ENCODE results near the gene CTDP1.
"Not testable (repeated sequence)": the region's sequence is repeated elsewhere in the genome, so short reads cannot be mapped to it uniquely, and the experiment has no call there.

CTDP1 gene

DNA sequence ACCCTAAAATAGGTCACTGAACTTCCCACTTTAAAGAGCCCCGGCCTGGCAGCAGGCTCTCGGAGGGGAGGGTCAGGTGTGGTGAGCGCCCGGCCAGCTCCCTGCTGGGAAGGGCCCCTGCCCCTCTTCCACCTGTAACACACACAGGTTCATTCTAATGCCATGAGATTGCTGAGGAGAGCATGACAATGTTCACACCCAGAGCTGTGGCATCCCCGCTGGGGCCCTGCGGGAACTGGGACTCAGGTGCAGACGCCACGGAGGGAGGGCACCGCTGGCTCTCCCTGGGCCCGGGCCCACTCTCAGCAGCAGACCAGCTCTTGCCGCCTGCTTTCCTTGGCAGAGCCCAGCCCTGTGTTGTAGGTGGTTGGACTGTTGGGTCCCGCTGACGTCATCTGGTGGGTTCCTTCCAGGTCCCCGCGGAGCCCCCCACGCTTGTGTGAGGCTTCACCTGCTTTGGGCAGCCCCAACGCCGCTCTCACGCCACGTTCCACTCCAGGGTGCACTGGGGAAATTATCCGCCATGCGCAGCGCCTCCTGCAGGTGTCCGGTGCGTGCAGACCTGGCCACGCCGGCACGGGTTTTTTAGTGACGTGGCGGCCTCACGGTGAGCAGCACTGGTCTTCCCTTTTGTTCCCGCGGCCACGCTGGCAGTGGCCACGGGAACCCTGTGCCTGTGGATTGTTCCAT is 67.7 kb downstream of the CTDP1 start:
- Histone ChIP-seq H3K4me1 (ENCODE audit: control insufficient read depth in 2 of 2, insufficient read depth in 2 of 2, low read length in 2 of 2) (peaks cover 6 to 8% of the 10 kb centered on the region in 2 donors), H3K27me3 (ENCODE audit: control insufficient read depth in 2 of 2, insufficient read depth in 2 of 2, low read length in 2 of 2) (no peaks in the 10 kb centered on the region), H3K4me3 (ENCODE audit: low read length in 2 of 2) (no peak overlapping the region), H3K9me3 (ENCODE audit: control insufficient read depth in 2 of 2, low read length in 2 of 2) (no peaks in the 10 kb centered on the region), H3K27ac (ENCODE audit: low read depth in 2 of 2, low read length in 2 of 2) (no peak overlapping the region), H3K9ac (ENCODE audit: low read depth in 1 of 2, low read length in 2 of 2) (no peak overlapping the region), H3K36me3 (ENCODE audit: control insufficient read depth in 2 of 2, insufficient read depth in 2 of 2, low read length in 2 of 2) (peaks cover 28 to 34% of the 10 kb centered on the region in 2 donors)

DNA sequence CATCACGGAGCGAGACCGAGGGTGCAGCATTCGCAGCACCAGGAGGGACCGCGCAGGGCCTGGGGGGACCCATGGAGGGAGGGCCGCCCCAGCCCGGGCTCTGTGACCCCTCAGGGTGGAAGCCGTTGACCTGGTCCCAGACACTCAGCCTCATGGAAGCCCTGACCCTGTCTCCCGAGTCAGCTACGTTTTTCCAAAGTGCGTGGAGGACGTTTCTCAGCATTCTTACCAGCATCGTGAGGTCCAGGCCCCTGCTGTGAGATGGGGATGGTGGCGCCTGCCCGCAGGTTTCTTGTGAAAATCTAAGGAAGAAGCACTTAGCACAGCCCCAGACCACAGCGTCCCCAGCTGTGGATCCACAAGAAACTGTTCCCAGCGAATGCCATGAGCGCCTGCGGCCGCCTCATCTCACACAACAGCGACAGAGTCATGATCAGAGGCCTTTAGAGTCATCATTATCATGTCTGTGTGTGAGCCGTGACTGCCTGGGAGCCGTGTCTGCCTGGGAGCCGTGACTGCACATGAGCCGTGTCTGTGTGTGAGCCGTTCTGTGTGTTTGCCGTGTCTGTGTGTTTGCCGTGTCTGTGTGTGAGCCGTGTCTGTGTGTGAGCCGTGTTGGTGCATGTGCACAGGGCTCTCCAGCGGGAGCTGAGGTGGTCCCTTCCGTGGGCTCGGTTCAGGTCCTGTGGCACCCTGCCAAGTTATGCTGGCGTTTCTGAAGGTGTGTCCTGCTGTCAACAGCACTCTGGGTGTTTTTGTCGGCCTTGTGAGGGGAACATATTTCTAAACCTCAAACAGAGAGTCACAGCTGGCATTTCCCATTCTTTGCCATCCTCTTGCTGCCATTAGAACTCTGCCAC is 68.9 kb downstream of the CTDP1 start:
- no peak overlapping the region for H3K9ac ChIP-seq (ENCODE audit: low read depth in 1 of 2, low read length in 2 of 2)
- H3K36me3 ChIP-seq (ENCODE audit: control insufficient read depth in 2 of 2, insufficient read depth in 2 of 2, low read length in 2 of 2), result peaks cover 25 to 34% of the 10 kb centered on the region in 2 donors
- H3K9me3 ChIP-seq (ENCODE audit: control insufficient read depth in 2 of 2, low read length in 2 of 2), result no peaks in the 10 kb centered on the region
- H3K27ac ChIP-seq (ENCODE audit: low read depth in 2 of 2, low read length in 2 of 2), result no peak overlapping the region
- no peak overlapping the region for H3K4me3 ChIP-seq (ENCODE audit: low read length in 2 of 2)
- no peaks in the 10 kb centered on the region for H3K27me3 ChIP-seq (ENCODE audit: control insufficient read depth in 2 of 2, insufficient read depth in 2 of 2, low read length in 2 of 2)
- peaks cover 11 to 12% of the 10 kb centered on the region in 2 donors for H3K4me1 ChIP-seq (ENCODE audit: control insufficient read depth in 2 of 2, insufficient read depth in 2 of 2, low read length in 2 of 2)

DNA sequence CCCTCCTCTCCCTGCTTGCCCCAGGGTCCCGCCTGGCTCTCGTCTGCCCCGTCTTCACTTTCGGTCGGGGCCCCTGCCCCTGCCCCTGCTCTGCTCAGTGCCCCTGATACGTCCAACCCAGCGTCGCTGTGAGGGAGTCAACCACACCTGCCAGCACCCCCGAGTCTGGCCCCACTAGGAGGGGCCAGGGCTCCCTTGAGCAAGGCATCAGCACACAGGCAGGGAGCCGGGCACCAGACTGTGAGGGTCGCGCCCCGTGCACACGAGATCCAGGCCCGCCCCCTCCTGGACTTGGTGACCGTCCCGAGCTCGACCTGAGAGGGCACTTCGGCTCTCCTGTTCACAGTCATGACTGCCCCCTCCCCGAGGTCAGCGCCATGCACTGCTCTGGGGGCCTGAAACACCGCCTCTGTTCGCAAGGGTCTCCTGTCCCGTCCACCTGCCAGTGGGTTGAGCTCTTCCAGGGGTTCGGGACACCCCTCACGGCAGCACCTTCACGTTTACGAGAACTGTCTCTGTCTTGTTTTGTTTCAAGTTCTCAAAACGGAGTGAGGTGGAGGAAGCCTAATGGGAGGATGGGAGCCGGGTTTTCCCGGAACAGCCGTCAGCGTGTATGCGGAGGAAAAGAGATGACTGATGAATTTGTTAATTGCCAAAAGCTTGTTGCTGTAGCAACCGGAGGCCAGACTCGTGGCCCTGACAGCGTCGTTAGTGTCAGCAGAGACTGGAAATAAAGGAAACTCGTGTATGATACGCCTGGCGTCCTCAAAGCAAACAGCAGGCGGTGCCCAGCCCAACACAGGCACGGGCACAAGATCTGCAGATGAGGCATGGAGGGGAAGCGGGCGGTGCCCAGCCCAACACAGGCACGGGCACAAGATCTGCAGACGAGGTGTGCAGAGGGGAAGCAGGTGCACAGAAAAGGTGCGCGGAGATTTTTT is 69.9 kb downstream of the CTDP1 start:
- Histone ChIP-seq H3K27me3 (ENCODE audit: control insufficient read depth in 2 of 2, insufficient read depth in 2 of 2, low read length in 2 of 2) (no peaks in the 10 kb centered on the region), H3K36me3 (ENCODE audit: control insufficient read depth in 2 of 2, insufficient read depth in 2 of 2, low read length in 2 of 2) (peaks cover 32 to 36% of the 10 kb centered on the region in 2 donors), H3K4me3 (ENCODE audit: low read length in 2 of 2) (no peak overlapping the region), H3K27ac (ENCODE audit: low read depth in 2 of 2, low read length in 2 of 2) (no peak overlapping the region), H3K9me3 (ENCODE audit: control insufficient read depth in 2 of 2, low read length in 2 of 2) (no peaks in the 10 kb centered on the region), H3K4me1 (ENCODE audit: control insufficient read depth in 2 of 2, insufficient read depth in 2 of 2, low read length in 2 of 2) (peaks cover 11 to 13% of the 10 kb centered on the region in 2 donors), H3K9ac (ENCODE audit: low read depth in 1 of 2, low read length in 2 of 2) (no peak overlapping the region)

DNA sequence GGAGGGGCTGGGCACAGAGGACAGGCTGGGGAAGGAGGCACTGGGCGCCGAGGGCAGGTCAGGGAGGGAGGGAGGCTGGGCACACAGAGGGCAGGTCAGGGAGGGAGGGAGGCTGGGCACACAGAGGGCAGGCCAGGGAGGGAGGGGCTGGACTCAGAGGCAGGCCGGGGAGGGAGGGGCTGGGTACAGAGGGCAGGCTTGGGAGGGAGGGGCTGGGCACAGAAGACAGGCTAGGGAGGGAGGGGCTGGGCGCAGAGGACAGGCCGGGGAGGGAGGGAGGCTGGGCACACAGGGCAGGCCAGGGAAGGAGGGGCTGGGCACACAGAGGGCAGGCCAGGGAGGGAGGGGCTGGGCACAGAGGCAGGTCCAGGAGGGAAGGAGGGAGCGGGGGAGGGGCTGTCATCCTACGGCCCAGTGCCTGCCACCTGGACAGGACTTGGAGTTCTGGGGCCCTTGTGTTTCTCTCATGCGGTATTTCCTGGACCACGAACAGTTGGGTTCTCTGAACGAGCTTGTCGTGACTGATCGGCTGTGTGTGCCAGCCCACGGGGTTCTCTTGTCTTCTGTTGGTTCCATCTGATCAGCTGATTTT is 71.5 kb downstream of the CTDP1 start:
- peaks cover 43 to 48% of the 10 kb centered on the region in 2 donors for H3K36me3 ChIP-seq (ENCODE audit: control insufficient read depth in 2 of 2, insufficient read depth in 2 of 2, low read length in 2 of 2)

DNA sequence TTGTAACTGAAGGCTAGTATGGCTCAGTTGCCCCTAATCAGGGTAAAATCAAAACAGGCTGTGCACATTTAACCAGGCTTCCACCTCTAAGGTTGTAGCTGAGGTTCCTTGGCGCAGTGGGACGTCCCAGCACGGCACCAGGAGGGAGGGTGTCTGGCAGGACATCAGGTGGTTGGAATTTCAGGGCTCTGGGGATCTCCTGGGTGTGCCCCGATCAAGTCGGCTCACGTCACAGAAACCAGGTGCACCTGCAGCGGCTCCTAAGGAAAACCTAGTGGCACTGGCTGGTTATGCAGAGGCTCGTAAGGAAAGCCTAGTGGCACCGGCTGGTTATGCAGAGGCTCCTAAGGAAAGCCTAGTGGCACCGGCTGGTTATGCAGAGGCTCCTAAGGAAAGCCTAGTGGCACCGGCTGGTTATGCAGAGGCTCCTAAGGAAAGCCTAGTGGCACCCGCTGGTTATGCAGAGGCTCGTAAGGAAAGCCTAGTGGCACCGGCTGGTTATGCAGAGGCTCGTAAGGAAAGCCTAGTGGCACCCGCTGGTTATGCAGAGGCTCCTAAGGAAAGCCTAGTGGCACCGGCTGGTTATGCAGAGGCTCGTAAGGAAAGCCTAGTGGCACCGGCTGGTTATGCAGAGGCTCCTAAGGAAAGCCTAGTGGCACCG is 72.4 kb downstream of the CTDP1 start:
- not testable (repeated sequence) for H3K9ac ChIP-seq (ENCODE audit: low read depth in 1 of 2, low read length in 2 of 2)
- Histone ChIP-seq H3K27ac (ENCODE audit: low read depth in 2 of 2, low read length in 2 of 2) (peak overlapping the region; percentile 69 to 76), H3K36me3 (ENCODE audit: control insufficient read depth in 2 of 2, insufficient read depth in 2 of 2, low read length in 2 of 2) (peaks cover 37 to 45% of the 10 kb centered on the region in 2 donors)

More for the DNA sequence above, 71.5 kb downstream of the CTDP1 start:
- H3K27ac ChIP-seq (ENCODE audit: low read depth in 2 of 2, low read length in 2 of 2), result peak overlapping the region; percentile 69 to 76
- peak overlapping the region in 1 of 2 donors; percentile 2 for H3K9ac ChIP-seq (ENCODE audit: low read depth in 1 of 2, low read length in 2 of 2)
- H3K9me3 ChIP-seq (ENCODE audit: control insufficient read depth in 2 of 2, low read length in 2 of 2), result no peaks in the 10 kb centered on the region
- H3K4me3 ChIP-seq (ENCODE audit: low read length in 2 of 2), result no peak overlapping the region
- no peaks in the 10 kb centered on the region for H3K27me3 ChIP-seq (ENCODE audit: control insufficient read depth in 2 of 2, insufficient read depth in 2 of 2, low read length in 2 of 2)
- peaks cover 11 to 13% of the 10 kb centered on the region in 2 donors for H3K4me1 ChIP-seq (ENCODE audit: control insufficient read depth in 2 of 2, insufficient read depth in 2 of 2, low read length in 2 of 2)

DNA sequence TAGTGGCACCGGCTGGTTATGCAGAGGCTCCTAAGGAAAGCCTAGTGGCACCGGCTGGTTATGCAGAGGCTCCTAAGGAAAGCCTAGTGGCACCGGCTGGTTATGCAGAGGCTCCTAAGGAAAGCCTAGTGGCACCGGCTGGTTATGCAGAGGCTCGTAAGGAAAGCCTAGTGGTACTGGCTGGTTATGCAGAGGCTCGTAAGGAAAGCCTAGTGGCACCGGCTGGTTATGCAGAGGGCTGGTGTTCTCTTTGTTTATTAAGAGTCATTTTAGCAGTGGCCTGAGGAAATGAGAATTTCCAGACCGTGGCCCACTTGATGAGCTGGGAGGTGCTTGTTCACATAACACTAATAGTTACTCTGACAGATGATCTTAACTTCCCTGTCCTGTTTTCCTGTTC is 73.3 kb downstream of the CTDP1 start:
- not testable (repeated sequence) for H3K4me3 ChIP-seq (ENCODE audit: low read length in 2 of 2); H3K27ac ChIP-seq (ENCODE audit: low read depth in 2 of 2, low read length in 2 of 2); H3K9me3 ChIP-seq (ENCODE audit: control insufficient read depth in 2 of 2, low read length in 2 of 2); H3K27me3 ChIP-seq (ENCODE audit: control insufficient read depth in 2 of 2, insufficient read depth in 2 of 2, low read length in 2 of 2); H3K9ac ChIP-seq (ENCODE audit: low read depth in 1 of 2, low read length in 2 of 2)
- H3K4me1 ChIP-seq (ENCODE audit: control insufficient read depth in 2 of 2, insufficient read depth in 2 of 2, low read length in 2 of 2), result peaks cover 11 to 13% of the 10 kb centered on the region in 2 donors
- peaks cover 36 to 40% of the 10 kb centered on the region in 2 donors for H3K36me3 ChIP-seq (ENCODE audit: control insufficient read depth in 2 of 2, insufficient read depth in 2 of 2, low read length in 2 of 2)

More for the DNA sequence above, 72.4 kb downstream of the CTDP1 start:
- not testable (repeated sequence) for H3K27me3 ChIP-seq (ENCODE audit: control insufficient read depth in 2 of 2, insufficient read depth in 2 of 2, low read length in 2 of 2); H3K9me3 ChIP-seq (ENCODE audit: control insufficient read depth in 2 of 2, low read length in 2 of 2)
- H3K4me3 ChIP-seq (ENCODE audit: low read length in 2 of 2), result peak overlapping the region in 1 of 2 donors; percentile 5
- peaks cover 11 to 13% of the 10 kb centered on the region in 2 donors for H3K4me1 ChIP-seq (ENCODE audit: control insufficient read depth in 2 of 2, insufficient read depth in 2 of 2, low read length in 2 of 2)

DNA sequence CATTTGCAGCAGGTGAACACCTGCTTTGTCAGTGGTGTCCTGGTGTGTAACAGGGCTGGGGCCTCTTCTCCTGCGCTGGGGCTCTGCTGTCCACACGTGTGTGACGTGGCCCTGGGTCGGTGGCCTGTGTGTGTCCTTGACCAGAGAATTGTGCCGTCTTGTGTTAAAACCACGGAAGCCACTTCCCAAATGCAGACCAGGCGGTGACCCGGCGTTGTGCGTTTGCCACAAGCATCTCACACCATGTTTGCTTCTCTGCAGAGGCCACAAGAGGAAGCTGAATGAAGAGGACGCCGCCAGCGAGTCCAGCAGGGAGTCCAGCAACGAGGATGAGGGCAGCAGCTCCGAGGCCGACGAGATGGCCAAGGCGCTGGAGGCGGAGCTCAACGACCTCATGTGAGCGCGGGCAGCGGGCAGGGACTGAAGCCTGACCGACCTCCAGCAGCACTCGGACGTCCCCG is 73.8 kb downstream of the CTDP1 start:
- H3K9me3 ChIP-seq (ENCODE audit: control insufficient read depth in 2 of 2, low read length in 2 of 2), result no peaks in the 10 kb centered on the region
- H3K4me1 ChIP-seq (ENCODE audit: control insufficient read depth in 2 of 2, insufficient read depth in 2 of 2, low read length in 2 of 2), result peaks cover 11 to 13% of the 10 kb centered on the region in 2 donors
- no peak overlapping the region for H3K27ac ChIP-seq (ENCODE audit: low read depth in 2 of 2, low read length in 2 of 2)
- H3K9ac ChIP-seq (ENCODE audit: low read depth in 1 of 2, low read length in 2 of 2), result no peak overlapping the region
- H3K4me3 ChIP-seq (ENCODE audit: low read length in 2 of 2), result no peak overlapping the region
- H3K36me3 ChIP-seq (ENCODE audit: control insufficient read depth in 2 of 2, insufficient read depth in 2 of 2, low read length in 2 of 2), result peaks cover 35 to 39% of the 10 kb centered on the region in 2 donors
- no peaks in the 10 kb centered on the region for H3K27me3 ChIP-seq (ENCODE audit: control insufficient read depth in 2 of 2, insufficient read depth in 2 of 2, low read length in 2 of 2)

DNA sequence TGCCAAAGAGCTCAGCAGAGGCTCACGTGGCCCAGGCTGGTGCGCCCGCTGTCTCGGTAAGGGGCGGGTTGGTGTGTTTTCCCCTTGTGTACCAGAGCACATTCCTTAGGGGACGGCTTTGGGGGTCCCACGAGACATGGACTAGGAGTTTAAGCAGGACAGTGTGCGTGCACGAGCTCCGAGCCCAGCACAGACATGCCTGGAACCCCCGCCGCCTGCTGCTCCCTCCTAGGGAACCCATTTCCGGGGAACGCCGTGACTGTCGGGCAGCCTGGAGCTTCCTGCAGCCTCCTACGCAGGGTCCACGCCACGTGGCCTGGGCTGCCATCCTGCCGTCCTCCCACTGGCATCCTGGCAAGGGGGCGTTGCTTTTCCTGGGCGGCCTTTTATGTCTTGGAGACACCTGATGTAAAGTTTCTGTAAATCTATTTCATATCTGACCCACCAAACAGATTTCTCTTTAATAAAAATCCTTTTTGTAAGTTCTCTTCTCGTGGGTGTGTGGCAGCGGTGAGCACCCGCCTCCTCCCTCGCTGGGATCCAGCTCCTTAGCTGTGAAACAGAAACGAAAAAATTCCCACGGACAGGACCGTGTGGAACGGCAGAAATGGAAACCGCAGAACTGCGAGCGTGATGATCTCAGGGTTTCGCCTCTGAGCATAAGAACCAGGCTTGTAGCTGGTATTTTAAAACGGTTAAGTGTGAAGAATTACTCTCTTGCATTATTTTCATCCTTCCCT is 74.6 kb downstream of the CTDP1 start:
- Histone ChIP-seq H3K27ac (ENCODE audit: low read depth in 2 of 2, low read length in 2 of 2) (no peak overlapping the region), H3K9ac (ENCODE audit: low read depth in 1 of 2, low read length in 2 of 2) (no peak overlapping the region), H3K4me3 (ENCODE audit: low read length in 2 of 2) (no peak overlapping the region), H3K9me3 (ENCODE audit: control insufficient read depth in 2 of 2, low read length in 2 of 2) (no peaks in the 10 kb centered on the region), H3K27me3 (ENCODE audit: control insufficient read depth in 2 of 2, insufficient read depth in 2 of 2, low read length in 2 of 2) (no peaks in the 10 kb centered on the region), H3K36me3 (ENCODE audit: control insufficient read depth in 2 of 2, insufficient read depth in 2 of 2, low read length in 2 of 2) (peaks cover 29 to 32% of the 10 kb centered on the region in 2 donors), H3K4me1 (ENCODE audit: control insufficient read depth in 2 of 2, insufficient read depth in 2 of 2, low read length in 2 of 2) (peaks cover 11 to 13% of the 10 kb centered on the region in 2 donors)

Data from mucosa of rectum (tissue), 2 donors.